MG63 (cell line): ENCODE results near the gene PTPRG. TPM values are rescaled to one million over a fixed set of nuclear protein-coding genes. Genes with fewer than 3 reads are reported as not detected.

Experiments used
- DNase-seq: peaks from one replicate; pipeline ENCODE4 v3.0.0-alpha.2; 2020
- H3K27me3 ChIP-seq: fragments of 250-450 bp; sonication (Bioruptor Pico); 2 replicates; pipeline ENCODE4 v1.5.1; 2020; ENCODE audit warnings: mild to moderate bottlenecking, moderate library complexity
- H3K36me3 ChIP-seq: fragments of 250-450 bp; sonication (Bioruptor Pico); 2 replicates; pipeline ENCODE4 v1.5.1; 2020; ENCODE audit warnings: mild to moderate bottlenecking, moderate library complexity
- H3K4me3 ChIP-seq: fragments of 250-450 bp; sonication (Bioruptor Pico); 2 replicates; pipeline ENCODE4 v1.5.1; 2020; ENCODE audit warnings: mild to moderate bottlenecking, moderate library complexity
- H3K9me3 ChIP-seq: fragments of 250-450 bp; sonication (Bioruptor Pico); 2 replicates; pipeline ENCODE4 v1.5.1; 2020; ENCODE audit warnings: mild to moderate bottlenecking, moderate library complexity
- total RNA-seq: library from RNA; depleted of rRNA; stranded (reverse); fragments of >200 nt; shearing (Covaris generic); gene quantifications from 2 replicates; pipeline ENCODE4 v1.2.3, GENCODE V29; 2014; ENCODE audit warnings: low replicate concordance

Gene PTPRG
- total RNA-seq, 1 experiment from 2014 or later, result 3.1 TPM

GRCh38 chr3:61793056-61793455, 231.7 kb downstream of the PTPRG start:
- Histone ChIP-seq H3K27me3 (no peaks in the 10 kb centered on the region), H3K9me3 (no peaks in the 10 kb centered on the region), H3K36me3 (no peaks in the 10 kb centered on the region), H3K4me3 (no peak overlapping the region)
- no peak for DNase-seq

- Histone ChIP-seq H3K9me3 (no peaks in the 10 kb centered on the region), H3K27me3 (no peaks in the 10 kb centered on the region)
- no peak for DNase-seq
These were observed 232.2 kb downstream of the PTPRG start for GRCh38 chr3:61793521-61793920.

DNA sequence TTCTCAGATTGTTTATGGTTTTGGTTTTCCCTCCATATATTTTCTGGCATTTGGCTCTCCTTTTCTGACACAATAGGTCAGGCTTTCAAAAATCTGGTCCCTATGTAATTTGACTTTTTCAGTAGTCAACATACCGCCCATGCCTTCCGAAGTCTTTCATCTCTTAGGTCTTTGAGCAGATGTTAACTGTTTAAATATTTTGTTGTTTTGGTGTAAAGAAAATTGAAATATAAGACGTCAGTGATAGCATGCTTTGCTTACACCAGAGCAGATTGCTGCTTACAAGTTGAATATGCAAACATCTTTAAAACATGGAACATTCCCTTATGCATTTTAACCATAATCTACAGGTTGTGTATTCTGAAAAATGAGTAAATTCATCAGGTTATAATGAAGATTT, 233.0 kb downstream of the PTPRG start:
- no peaks in the 10 kb centered on the region for H3K36me3 ChIP-seq
- H3K27me3 ChIP-seq, result no peaks in the 10 kb centered on the region
- H3K4me3 ChIP-seq, result no peak overlapping the region
- no peaks in the 10 kb centered on the region for H3K9me3 ChIP-seq
- DNase-seq, result no peak

More at GRCh38 chr3:61793521-61793920, 232.2 kb downstream of the PTPRG start:
- no peaks in the 10 kb centered on the region for H3K36me3 ChIP-seq
- H3K4me3 ChIP-seq, result no peak overlapping the region

- Histone ChIP-seq H3K36me3 (no peaks in the 10 kb centered on the region), H3K4me3 (no peak overlapping the region), H3K9me3 (no peaks in the 10 kb centered on the region), H3K27me3 (no peaks in the 10 kb centered on the region)
- DNase-seq, result no peak
These were observed 233.6 kb downstream of the PTPRG start for GRCh38 chr3:61794961-61795360.

- Histone ChIP-seq H3K4me3 (no peak overlapping the region), H3K27me3 (no peaks in the 10 kb centered on the region), H3K9me3 (no peaks in the 10 kb centered on the region), H3K36me3 (no peaks in the 10 kb centered on the region)
- peak; percentile 4 for DNase-seq
These were observed 234.8 kb downstream of the PTPRG start for GRCh38 chr3:61796088-61796680.

DNA sequence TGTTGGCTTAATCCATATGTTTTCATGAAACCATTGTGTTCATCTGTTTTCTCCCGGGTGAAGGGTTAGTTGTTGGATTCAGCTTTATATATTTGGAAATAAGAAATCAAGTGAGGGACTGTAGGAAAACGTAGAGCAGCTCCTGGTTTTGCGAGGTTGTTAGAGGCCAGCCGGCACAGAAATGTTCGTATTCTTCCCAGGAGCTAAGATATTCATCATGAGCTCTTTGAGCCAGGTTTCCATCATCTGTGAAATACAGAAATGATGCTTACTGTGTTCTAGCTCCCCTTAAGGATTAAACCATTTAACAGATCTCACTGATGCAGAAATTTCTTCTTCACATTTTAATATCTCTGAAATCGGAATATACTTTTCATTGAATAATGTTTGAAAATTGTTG, 235.5 kb downstream of the PTPRG start:
- H3K27me3 ChIP-seq, result no peaks in the 10 kb centered on the region
- no peaks in the 10 kb centered on the region for H3K9me3 ChIP-seq
- no peak for DNase-seq
- no peaks in the 10 kb centered on the region for H3K36me3 ChIP-seq
- no peak overlapping the region for H3K4me3 ChIP-seq

DNA sequence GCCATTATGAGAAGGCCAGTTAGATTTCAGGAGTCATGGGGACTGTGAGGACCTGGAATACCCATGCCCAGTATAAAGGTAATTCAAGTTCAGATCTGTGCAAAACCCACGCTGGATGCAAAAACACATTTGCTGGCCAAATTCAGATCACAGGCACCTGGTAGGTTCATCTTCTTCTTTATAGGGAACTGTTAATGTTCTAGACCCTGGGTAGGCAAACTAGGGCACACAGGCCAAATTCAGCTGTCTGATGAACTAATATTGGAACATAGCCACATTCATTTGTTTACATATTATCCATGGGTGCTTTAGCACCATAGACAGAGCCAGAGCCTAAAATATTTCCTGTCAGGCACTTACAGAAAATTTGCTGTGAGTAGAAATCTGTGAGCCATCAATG, 241.4 kb downstream of the PTPRG start:
- Histone ChIP-seq H3K36me3 (no peaks in the 10 kb centered on the region), H3K27me3 (no peaks in the 10 kb centered on the region), H3K4me3 (no peak overlapping the region), H3K9me3 (no peaks in the 10 kb centered on the region)
- no peak for DNase-seq

DNA sequence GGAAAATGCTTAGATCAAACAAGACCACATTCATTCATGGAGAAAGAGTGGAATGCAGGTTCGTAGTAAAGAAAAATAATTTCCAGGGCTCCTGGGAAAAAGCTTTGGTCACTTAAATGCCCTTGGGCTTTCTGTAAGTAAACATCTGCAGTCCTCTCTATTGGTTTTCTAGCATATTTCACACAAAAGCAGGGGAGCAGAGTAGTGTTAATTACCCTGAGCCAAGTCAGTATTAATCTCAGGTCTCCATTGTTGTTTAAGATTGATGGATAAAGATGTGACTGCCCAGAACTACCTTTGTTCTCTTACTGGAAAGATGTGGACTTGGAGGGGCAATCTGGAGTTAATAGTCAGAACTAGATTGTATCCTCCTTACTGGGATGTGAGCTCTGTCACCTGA, 242.6 kb downstream of the PTPRG start:
- DNase-seq, result no peak
- H3K36me3 ChIP-seq, result no peaks in the 10 kb centered on the region

DNA sequence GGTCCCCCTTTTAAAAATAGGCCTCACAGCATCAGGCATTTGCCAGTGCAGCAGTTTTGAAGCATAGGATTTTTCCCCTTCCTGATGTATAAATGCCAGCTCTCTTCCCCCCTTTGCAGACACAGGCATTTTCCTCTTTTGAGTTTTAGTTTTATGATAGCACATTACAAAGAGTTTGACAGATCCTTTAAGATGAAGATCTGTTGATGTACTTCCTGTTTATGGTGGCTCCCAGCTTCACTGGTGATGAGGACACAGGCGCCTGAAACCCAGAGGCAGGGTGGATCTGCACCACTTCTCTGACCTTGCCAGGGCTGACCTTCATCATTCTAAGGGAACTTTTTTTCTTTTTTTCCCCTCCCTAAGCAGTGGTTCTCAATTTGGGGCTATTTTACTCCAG, 243.4 kb downstream of the PTPRG start:
- Histone ChIP-seq H3K9me3 (no peaks in the 10 kb centered on the region), H3K36me3 (no peaks in the 10 kb centered on the region), H3K27me3 (no peaks in the 10 kb centered on the region), H3K4me3 (no peak overlapping the region)
- DNase-seq, result no peak

More for the DNA sequence above, 242.6 kb downstream of the PTPRG start:
- no peak overlapping the region for H3K4me3 ChIP-seq
- no peaks in the 10 kb centered on the region for H3K27me3 ChIP-seq
- no peaks in the 10 kb centered on the region for H3K9me3 ChIP-seq

GRCh38 chr3:61805510-61806080, 244.2 kb downstream of the PTPRG start:
- Histone ChIP-seq H3K4me3 (no peak overlapping the region), H3K9me3 (no peaks in the 10 kb centered on the region), H3K27me3 (no peaks in the 10 kb centered on the region), H3K36me3 (no peaks in the 10 kb centered on the region)
- no peak for DNase-seq

GRCh38 chr3:61806810-61807209, 245.4 kb downstream of the PTPRG start:
- Histone ChIP-seq H3K4me3 (no peak overlapping the region), H3K36me3 (no peaks in the 10 kb centered on the region), H3K27me3 (no peaks in the 10 kb centered on the region), H3K9me3 (no peaks in the 10 kb centered on the region)
- no peak for DNase-seq

- no peak for DNase-seq
- Histone ChIP-seq H3K4me3 (no peak overlapping the region), H3K36me3 (no peaks in the 10 kb centered on the region), H3K9me3 (no peaks in the 10 kb centered on the region), H3K27me3 (no peaks in the 10 kb centered on the region)
These were observed 246.5 kb downstream of the PTPRG start for GRCh38 chr3:61807865-61808276.

- Histone ChIP-seq H3K36me3 (no peaks in the 10 kb centered on the region), H3K27me3 (no peaks in the 10 kb centered on the region), H3K4me3 (no peak overlapping the region), H3K9me3 (no peaks in the 10 kb centered on the region)
- no peak for DNase-seq
These were observed 247.2 kb downstream of the PTPRG start for GRCh38 chr3:61808526-61808925.

DNA sequence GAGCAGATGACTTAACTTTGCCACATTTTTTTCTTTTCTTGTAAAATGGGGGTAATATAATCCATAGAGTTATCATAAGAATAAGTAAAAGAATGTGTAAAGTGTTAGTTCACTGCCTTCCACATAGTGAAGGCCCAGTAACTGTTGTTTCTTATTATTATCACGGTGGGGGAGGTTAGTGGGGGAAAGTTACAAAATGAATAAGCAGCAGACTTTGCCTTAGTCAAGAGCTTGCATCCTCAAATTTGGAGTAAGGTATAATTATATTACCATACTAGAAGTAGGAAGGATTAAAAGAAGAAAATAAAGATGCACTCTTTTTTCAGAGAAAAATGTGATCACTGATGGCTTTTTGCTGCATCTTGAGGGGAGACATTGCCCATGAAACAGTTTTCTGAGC, 247.6 kb downstream of the PTPRG start:
- DNase-seq, result no peak
- Histone ChIP-seq H3K9me3 (no peaks in the 10 kb centered on the region), H3K27me3 (no peaks in the 10 kb centered on the region), H3K4me3 (no peak overlapping the region), H3K36me3 (no peaks in the 10 kb centered on the region)

- H3K27me3 ChIP-seq, result no peaks in the 10 kb centered on the region
- H3K4me3 ChIP-seq, result no peak overlapping the region
- H3K36me3 ChIP-seq, result no peaks in the 10 kb centered on the region
- H3K9me3 ChIP-seq, result no peaks in the 10 kb centered on the region
- DNase-seq, result no peak
These were observed 248.5 kb downstream of the PTPRG start for GRCh38 chr3:61809879-61810278.

GRCh38 chr3:61810953-61811497, 249.7 kb downstream of the PTPRG start:
- Histone ChIP-seq H3K9me3 (no peaks in the 10 kb centered on the region), H3K36me3 (no peaks in the 10 kb centered on the region), H3K27me3 (no peaks in the 10 kb centered on the region), H3K4me3 (no peak overlapping the region)
- DNase-seq, result no peak

DNA sequence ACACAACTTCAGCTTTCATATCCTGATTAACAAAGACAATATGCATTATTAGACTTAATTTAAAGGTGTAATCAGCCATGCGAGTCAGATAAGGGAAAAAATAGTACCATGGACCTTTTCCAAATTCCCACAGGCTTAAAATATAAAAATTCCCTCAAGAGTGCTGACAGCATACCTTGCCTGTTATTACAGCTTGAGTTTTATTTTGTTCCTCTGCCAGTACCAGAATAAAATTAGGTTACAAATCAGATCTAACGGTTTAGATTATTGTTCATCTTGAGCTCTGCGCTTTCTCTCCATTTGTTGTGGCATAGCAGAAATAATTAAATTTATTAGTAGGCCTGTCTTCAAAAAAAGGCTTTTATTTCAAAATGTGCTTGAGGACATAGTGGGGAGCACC, 250.3 kb downstream of the PTPRG start:
- no peaks in the 10 kb centered on the region for H3K9me3 ChIP-seq
- no peaks in the 10 kb centered on the region for H3K36me3 ChIP-seq
- H3K4me3 ChIP-seq, result no peak overlapping the region
- H3K27me3 ChIP-seq, result no peaks in the 10 kb centered on the region
- DNase-seq, result no peak

- Histone ChIP-seq H3K9me3 (no peaks in the 10 kb centered on the region), H3K4me3 (no peak overlapping the region), H3K27me3 (no peaks in the 10 kb centered on the region), H3K36me3 (no peaks in the 10 kb centered on the region)
- DNase-seq, result no peak
These were observed 250.7 kb downstream of the PTPRG start for GRCh38 chr3:61812085-61812484.
